HG03039 (cell line): ENCODE data around the gene MAK.
"Not testable (repeated sequence)": the region's sequence is repeated elsewhere in the genome, so short reads cannot be mapped to it uniquely, and the experiment has no call there.

Experiments used
- ATAC-seq: cut with Tn5 transposase; IDR thresholded peaks from one replicate; pipeline ENCODE4 v1.9.1; 2021; ENCODE audit warnings: mild to moderate bottlenecking, moderate library complexity; ENCODE audit not compliant: unreplicated experiment

MAK gene

DNA sequence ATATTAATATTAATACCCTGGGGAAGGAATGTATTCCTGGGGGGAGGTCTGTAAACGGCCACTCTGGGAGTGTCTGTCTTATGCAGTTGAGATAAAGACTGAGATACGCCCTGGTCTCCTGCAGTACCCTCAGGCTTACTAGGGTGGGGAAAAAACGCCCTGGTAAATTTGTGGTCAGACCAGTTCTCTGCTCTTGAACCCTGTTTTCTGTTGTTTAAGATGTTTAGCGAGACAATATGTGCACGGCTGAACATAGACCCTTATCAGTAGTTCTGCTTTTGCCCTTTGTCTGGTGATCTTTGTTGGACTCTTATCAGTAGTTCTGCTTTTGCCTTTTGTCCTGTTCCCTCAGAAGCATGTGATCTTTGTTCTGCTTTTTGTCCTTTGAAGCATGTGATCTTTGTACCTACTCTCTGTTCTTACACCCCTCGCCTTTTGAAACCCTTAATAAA, 15.5 kb upstream of the MAK start:
- ATAC-seq: not testable (repeated sequence)

DNA sequence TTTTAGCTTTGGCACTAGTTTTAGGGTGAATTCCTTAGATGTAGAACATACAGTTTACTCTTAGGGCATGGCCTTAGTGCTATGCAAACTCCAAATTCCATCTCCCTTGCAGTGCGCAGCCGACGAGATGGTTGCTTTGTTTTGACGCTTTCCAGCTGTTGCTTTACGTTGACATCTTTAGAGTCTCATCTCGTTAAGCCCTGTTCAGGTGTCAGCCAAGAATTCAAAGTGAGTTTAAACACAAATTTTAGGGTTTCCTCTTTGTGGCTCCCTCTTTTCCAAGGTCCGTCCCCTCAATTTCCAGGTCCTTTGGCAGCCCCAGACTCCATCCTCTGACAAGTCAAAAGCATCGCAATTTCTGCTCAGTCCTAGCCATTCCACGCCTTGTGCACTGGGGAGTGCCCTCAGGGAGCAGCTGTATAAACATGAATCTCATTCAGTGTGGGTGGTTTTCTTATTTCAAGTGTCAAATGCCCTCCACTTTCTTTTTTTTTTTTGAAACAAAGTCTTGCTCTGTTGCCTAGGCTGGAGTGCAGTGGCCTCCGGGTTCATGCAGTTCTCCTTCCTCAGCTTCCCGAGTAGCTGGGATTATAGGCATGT, 14.1 kb upstream of the MAK start:
- ATAC-seq: no peak

DNA sequence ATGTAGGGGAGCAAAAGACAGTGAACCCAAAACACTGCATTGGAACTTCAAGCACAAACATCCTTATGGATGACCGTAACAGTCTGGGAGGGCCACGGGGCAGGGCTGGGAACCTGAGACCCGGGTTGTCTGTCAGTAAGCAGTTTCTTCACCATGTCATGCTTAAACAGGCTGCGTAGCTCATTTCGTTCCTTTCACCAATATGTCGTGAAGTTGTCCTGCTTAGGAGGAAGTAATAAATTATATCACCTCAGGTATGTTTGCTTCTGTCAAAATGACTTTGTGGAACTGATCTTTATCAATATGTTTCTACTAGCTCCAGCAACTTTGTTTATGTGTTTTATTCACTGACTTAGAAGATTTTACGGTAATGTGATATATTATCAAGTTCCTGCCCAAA, 12.4 kb upstream of the MAK start:
- no peak for ATAC-seq

DNA sequence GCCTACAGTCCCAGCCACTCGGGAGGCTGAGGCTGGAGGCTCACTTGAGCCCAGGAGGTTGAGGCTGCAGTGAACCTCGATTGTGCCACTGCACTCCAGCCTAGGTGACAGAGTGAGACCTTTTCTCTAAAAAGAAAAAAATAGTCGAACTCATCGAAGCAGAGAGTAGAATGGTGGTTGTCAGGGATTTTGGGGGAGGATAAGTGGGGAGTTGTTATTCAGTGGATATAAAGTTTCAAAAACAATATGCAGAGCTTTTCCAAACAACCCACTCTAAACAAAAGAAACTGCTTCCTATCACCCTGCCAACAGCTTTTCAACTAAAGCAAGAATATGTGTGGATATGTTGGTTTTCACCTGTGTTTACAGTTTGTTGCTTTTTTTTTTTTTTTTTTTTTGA, 11.6 kb upstream of the MAK start:
- ATAC-seq: no peak

DNA sequence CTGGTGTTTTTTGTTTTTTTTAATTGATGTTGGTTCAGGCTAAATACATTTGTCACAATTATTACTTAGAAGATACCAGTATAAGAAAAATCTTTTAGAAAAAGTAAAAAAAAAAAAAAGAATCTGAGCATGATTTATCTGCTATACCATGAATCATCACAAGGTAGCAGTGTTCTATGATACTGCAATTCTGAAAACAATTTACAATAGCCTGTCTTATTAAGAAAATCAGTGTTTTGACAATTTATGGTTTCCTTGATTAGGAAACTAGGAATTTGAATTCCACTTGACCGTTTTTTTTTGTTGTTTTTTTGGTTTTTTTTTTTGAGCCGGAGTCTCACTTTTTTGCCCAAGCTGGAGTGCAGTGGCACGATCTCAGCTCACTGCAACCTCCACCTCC, 9.3 kb upstream of the MAK start:
- no peak for ATAC-seq

DNA sequence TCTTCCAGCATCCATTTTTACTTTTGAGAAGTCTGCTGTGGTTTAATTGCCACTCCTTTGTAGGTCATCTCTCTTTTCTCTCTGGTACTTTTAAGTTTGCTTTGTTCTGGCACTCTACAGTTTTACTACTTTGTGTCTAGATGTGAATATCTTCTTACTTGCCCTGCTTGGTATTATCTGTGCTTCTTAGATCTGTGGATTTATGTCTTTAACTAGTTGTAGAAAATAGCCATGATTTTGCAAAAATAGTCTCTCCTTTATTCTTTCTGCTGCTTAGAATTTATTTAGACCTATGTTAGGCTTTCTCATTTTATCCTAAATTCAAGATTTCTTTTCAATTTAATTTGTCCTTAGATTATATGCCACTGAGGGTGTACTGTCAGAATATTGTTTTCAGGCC, 5.2 kb upstream of the MAK start:
- no peak for ATAC-seq

DNA sequence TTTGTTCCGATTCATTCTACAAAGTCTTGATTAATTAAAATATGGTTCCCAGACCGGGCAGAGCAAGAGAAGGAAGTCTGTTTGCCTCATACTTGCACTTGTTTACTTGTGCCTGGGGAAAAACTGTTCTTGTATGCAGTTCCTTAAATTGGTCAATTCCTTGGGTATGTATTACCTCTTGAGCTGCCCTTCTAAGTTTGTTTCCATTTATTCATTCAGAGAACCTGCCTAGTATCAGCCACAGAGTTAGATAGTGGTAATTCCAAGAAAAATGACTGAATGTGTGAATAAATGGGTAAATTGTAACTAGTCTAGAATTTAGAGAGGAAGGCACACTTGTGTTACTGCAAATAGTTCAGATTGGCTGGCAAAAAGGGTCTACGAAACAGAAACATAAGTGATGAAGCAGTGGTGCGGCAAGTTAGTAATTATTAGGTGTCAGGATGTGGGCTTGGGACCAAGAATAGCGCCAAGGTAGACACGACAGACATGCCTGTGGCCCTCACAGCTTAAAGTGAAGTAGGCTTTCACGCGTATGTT, 525 bp upstream of the MAK start:
- peak; percentile 43 for ATAC-seq

DNA sequence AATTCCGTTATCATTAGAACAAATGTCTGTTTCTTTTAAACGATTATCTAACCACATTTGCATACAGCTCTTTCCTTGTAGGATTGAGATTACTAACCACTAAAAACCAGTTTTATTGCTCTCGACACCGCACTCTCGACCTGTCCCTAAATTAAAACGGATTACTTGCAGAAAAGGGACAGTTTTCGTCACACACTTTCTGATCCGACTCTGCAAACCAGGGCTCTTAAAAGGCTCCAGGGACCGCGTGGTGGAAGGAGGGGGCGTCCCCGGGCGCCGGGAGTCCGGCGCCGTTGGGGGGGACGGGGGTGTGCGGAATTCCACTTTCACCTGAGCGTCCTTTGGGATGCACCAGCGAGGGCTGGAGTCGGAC, 731 bp downstream of the MAK start:
- ATAC-seq: no peak

DNA sequence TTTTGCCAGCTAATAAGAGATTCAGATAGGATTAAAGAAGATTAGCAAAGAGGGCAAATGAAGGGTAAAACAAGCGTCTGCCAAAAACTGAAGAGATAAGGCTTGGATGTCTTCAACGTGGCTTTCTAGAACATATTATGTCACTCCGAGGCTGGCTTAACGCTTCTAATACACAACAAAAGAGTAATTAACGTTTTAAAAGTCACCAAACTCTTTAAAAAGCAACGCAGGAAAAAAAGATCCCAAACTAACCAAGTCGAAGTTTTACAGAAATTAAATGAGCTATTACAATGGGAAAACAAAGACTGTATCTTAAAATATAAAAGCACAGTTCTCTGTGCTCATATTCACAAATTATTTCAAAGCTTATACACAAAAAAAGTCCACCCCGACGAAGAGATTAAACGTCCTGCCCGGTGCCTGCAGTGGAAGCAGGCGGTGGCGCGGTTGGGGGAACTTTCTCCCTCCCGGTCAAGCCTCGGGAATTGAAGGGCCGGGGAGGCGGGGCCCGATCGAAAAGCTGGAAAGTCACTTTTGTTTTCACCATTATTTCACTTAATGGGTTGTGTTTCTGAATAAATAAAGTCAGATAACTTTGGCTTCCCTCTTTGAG, 1.2 kb downstream of the MAK start:
- no peak for ATAC-seq

DNA sequence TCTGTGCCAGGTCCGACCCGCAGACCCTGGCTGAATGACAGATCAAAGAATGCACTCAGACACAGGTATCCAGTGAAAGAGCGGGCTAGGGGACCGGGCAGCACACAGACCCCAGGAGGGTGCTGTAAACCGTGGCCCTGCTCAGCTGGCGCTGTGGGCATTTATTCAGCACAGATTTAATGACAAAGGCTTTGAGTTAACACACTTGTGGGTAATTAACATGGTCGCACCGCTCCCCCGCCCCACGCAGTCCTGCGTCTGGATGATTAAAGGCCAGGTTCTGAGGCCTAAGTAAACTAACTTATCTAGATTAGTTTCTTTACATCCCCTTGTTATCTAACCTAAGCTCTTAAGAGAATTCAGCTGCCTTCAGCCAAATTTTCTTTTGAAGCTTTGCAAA, 3.5 kb downstream of the MAK start:
- ATAC-seq: no peak

DNA sequence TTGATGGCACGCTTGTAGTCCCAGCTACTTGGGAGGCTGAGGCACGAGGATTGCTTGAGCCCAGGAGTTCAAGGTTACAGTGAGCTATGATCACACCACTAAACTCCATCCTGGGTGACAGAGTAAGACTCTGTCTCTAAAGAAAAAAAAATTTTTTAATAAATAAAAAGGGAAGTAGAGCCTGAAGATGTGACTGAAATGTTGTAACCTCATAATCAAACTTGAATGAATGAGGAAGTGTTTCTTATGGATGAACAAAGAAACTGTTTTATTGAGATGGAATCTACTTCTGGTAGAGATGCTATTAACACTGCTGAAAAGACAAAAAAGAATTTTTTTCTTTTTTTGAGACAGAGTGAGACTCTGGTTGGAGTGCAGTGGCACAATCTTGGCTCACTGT, 6.7 kb downstream of the MAK start:
- no peak for ATAC-seq

DNA sequence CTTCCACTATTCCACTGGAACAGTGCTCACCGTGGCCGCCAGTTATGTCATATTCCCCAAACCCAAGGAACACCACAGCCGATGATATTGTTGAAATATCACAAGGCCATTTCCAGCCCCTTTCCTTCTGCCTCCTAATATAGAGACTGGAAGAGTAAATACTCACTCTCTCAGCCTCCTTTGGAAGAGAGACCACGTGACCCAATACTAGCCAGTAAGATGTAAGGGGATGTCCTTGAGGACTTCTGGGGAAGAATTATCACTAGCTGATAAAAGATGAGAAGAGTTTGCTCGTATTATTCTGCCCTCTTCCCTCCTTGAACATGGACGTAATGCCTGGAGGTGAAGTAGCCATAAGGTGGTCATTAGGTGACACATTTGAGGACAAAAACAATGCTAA, 13.5 kb downstream of the MAK start:
- no peak for ATAC-seq

DNA sequence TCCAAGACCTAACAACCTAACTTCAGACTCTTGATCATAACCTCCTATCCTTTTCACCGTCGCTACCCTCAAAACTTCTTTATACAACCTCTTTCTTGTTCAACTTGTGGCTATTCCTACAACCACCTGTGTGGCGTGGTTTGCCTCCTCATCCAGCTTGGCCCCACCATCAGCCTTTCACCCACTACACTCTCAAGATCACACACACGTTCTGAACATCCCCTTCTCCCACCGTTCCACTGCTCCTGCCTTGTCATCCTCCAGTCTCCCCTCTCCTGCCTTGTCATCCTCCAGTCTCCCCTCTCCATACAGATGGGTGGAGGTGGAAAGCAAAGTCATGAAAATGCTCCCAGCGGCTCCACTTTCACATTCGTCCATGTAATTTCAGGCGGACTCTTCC, 14.0 kb downstream of the MAK start:
- no peak for ATAC-seq

DNA sequence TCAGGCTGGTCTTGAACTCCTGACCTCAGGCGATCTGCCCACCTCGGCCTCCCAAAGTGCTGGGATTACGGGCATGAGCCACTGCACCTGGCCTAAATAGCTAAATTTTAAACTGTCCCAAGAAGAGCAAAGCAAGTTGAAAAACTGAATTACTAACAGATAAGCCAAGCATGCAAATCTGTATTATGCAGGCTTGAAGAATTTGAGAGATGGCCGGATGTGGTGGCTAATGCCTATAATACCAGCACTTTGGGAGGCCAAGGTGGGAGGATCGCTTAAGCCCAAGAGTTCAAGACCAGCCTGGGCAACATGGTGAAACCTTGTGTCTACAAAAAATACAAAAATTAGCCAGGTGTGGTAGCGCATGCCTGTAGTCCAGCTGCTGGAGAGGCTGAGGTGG, 24.2 kb downstream of the MAK start:
- ATAC-seq: not testable (repeated sequence)

DNA sequence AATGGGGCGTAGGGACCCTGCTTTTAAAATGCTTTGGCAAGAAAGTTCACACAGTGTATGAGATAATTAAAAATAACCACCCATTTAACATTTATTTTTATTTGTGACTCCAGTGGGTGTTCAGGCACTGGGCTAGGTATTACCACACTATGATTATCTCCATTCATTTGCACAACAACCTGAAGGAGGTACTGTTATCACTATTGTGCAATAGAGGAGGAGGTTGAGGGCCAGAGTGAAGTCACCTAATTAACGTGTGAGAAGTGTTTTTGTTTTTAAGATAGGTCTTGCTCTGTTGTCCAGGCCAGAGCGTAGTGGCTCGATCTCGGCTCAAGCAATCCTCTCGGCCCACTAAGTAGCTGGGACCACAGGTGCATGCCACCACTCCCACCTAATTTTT, 29.2 kb downstream of the MAK start:
- no peak for ATAC-seq

DNA sequence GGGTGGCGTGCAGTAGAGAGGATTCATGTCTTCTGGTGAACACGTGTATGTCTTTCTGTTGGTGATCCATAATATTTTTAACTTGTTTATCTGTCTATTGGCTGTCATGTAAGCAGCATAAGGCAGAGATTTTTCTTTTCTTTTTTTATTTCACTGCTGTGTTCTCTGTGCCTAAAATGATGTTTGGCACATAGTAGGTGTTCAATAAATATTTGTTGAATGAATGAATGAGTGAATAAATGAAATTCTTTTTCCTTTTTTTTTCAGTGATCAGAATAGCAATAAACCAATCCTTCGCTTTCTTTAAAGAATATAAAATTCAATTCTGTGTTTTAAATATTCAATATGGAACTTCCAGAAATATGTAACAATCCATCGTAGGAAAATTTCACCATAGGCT, 30.0 kb downstream of the MAK start:
- ATAC-seq: no peak

DNA sequence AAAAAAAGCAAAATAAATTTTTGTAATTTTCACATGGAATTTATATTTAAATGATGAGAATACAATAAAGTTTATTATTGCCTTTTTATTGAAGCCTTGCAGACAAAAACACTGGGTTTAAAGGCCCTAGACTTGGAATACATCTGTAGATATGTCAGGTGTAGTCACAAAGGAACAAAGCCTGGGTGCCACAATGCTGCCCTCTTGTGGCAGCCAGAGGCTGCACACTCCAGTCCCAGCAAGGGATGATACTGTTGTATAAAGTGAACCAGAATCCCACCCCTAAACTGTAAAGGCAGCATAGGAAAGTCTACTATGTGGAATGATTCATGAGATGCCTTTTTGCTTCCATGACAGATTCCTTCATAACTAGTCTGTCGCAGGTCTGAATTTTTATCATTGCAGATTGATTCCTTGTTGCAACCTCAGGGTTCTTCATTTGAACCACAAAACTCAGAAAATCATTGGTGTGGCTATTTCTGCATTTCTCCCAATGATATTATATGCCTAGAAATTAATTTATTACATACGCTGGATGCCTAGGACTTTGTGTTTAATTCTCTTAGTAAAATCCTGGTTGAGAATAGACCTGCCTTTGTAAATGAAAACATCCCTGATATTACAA, 37.0 kb downstream of the MAK start:
- ATAC-seq: peak; percentile 92

DNA sequence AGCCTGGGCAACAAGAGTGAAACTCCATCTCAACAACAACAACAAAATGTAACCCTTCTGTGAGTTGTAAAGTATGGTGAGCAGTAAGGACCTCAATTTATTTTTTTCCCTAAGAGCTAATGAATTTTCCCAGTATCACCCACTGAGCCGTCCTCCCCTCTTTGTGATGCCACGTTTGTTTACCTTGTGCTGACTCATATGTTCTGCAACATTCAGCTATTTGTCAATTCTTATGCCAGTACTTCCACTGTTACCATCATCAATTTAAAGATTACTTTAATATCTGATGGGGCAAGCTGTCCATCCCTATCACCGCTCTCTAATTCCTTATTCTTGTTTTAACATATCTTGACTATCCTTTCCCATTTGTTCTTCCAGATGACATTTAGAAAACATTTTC, 37.5 kb downstream of the MAK start:
- no peak for ATAC-seq

DNA sequence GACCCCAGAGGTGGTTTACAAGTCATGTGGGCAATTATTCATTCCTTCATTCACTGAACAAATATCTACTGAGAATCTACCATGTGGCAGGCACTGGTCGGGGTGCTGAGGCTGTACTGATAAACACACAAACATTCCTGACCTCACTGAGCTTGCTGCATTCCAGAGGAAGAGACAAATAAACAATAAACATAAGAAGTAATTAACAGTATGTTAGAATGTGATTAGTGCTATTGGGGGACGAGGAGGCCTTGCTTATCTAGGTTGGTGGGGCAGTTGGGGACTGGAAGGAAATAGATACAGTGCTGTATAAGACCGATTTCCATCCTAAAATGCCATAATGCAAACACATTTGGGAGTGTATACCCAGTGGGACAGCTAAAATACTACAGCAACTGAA, 44.1 kb downstream of the MAK start:
- ATAC-seq: no peak

DNA sequence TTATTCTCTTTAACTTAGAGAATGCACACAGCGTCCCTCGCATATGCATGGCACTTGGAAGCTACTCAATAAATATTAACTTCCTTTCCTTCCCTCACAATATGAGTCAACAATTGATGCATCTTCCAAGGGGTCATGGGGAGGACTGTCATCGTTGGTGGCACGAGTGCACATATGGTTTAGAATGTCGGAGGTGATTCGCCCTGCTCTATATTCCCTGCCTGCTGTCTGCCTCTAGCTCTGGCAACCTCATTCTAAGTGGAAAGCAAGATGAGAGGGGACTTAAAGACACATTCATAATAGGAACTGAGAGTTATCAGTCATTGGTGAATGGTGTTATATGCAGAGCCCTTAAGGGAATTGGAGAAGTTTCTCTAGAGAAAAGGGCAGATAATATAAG, 44.6 kb downstream of the MAK start:
- ATAC-seq: no peak

DNA sequence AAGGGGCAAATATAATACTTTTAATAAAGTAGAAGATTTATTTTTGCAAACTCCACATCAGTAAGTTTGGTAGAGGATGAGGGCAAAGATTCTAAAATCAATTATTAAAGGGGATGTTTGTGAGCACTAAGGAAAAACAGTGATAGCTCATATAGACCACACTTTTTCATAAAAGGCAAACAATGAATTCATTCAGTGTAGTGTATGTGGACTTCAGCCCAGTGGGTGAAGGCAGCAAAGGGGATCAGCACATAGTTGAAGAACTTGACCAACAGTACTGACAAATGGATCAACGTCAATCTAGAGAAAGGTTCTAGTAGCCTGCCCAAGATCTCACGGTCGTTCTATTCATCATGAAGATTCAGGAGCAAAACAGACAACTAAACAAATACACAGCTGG, 45.3 kb downstream of the MAK start:
- ATAC-seq: no peak

DNA sequence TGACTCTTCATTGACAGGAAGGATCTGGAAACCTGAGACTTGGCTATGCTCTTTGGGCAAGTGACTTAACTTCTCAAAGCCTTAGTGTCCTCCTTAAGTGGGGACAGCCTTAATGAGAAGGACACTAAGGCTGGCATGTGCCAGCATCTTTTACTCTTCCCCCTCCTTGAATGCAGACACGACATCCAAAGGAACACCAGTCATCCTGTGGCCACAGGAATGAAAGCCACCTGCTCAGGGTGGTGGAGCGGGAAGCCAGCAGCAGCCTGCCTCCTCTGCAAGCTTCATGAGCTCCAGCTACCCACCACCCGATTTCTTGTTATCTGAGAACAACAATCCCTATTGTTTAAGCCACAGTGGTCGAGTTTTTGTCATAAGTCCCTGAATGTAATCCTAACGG, 46.2 kb downstream of the MAK start:
- ATAC-seq: no peak

DNA sequence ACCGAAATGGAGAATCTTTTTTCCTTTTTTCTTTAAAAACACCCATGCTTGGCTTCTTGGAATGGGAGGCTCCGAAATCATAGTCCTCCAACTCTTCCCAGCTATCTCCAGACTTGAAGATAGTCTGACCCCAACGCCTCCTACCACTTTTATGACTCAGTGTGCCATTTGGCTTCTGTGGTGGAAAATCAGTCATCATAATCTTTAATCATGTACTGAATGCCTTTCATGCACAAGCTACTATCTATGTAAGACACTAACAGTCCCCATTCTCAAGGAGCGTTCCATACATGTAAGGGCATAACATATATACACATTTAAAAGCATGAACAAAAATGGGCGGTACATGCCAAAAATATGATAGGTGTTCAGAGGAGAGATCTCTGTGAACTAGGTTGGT, 46.7 kb downstream of the MAK start:
- ATAC-seq: no peak
